Iris pigment epithelial cell (primary cell): ENCODE data around the gene SPDYE2.
"Not testable (repeated sequence)": the region's sequence is repeated elsewhere in the genome, so short reads cannot be mapped to it uniquely, and the experiment has no call there.

ENCODE experiments used
- DNase-seq: peaks from one replicate; pipeline ENCODE4 v3.0.0-alpha.2; 2011; ENCODE audit warnings: low read depth

Gene SPDYE2

GRCh38 chr7:102540604-102541003 lies 10.4 kb upstream of the SPDYE2 start:
- DNase-seq: not testable (repeated sequence)

- not testable (repeated sequence) for DNase-seq
Observed at GRCh38 chr7:102542083-102542482, 8.9 kb upstream of the SPDYE2 start.

GRCh38 chr7:102542771-102543170 lies 8.3 kb upstream of the SPDYE2 start:
- DNase-seq: not testable (repeated sequence)

- DNase-seq: not testable (repeated sequence)
Observed at GRCh38 chr7:102543596-102543995, 7.4 kb upstream of the SPDYE2 start, which contains the start of gene UPK3BL2. TSS of gene UPK3BL2 (minus strand) at chr7:102543696. CDS start at chr7:102543636, 60 bp downstream.

GRCh38 chr7:102544372-102544771 lies 6.7 kb upstream of the SPDYE2 start:
- DNase-seq: not testable (repeated sequence)

GRCh38 chr7:102545288-102545687 lies 5.7 kb upstream of the SPDYE2 start:
- DNase-seq: not testable (repeated sequence)

- DNase-seq: not testable (repeated sequence)
Observed at GRCh38 chr7:102546353-102546752, 4.7 kb upstream of the SPDYE2 start.

- DNase-seq: not testable (repeated sequence)
Observed at GRCh38 chr7:102568620-102569019, 17.6 kb downstream of the SPDYE2 start.

GRCh38 chr7:102572261-102573239 lies 21.5 kb downstream of the SPDYE2 start, which contains the start of gene POLR2J3:
TSS of gene POLR2J3 (minus strand) at chr7:102572583. CDS start at chr7:102572521, 62 bp downstream.
- DNase-seq: peak; percentile 88

- DNase-seq: not testable (repeated sequence)
Observed at GRCh38 chr7:102574607-102575006, 23.6 kb downstream of the SPDYE2 start.

- DNase-seq: not testable (repeated sequence)
Observed at GRCh38 chr7:102576363-102576762, 25.3 kb downstream of the SPDYE2 start.

GRCh38 chr7:102577315-102578240 lies 26.6 kb downstream of the SPDYE2 start:
- not testable (repeated sequence) for DNase-seq

GRCh38 chr7:102578486-102578885 lies 27.5 kb downstream of the SPDYE2 start:
- not testable (repeated sequence) for DNase-seq

GRCh38 chr7:102581722-102582121 lies 30.7 kb downstream of the SPDYE2 start:
- DNase-seq: not testable (repeated sequence)

- not testable (repeated sequence) for DNase-seq
Observed at GRCh38 chr7:102583495-102583894, 32.5 kb downstream of the SPDYE2 start.

GRCh38 chr7:102589857-102590256 lies 38.8 kb downstream of the SPDYE2 start:
- DNase-seq: not testable (repeated sequence)

- DNase-seq: not testable (repeated sequence)
Observed at GRCh38 chr7:102592477-102593019, 41.5 kb downstream of the SPDYE2 start.

- DNase-seq: not testable (repeated sequence)
Observed at GRCh38 chr7:102593637-102594334, 42.8 kb downstream of the SPDYE2 start.

GRCh38 chr7:102596036-102596435 lies 45.0 kb downstream of the SPDYE2 start:
- not testable (repeated sequence) for DNase-seq

- not testable (repeated sequence) for DNase-seq
Observed at GRCh38 chr7:102599699-102600098, 48.7 kb downstream of the SPDYE2 start.

- not testable (repeated sequence) for DNase-seq
Observed at GRCh38 chr7:102602317-102602716, 51.3 kb downstream of the SPDYE2 start.
